Smooth muscle cell of the brain vasculature (primary cell): ENCODE measurements around the gene EYS.
"Not testable (repeated sequence)": the region's sequence is repeated elsewhere in the genome, so short reads cannot be mapped to it uniquely, and the experiment has no call there.

ENCODE experiments used
- DNase-seq: peaks from one replicate; pipeline ENCODE4 v3.0.0-alpha.2; 2012; ENCODE audit warnings: low read depth, low spot score

The EYS gene

GRCh38 chr6:65452333-65452732 lies 254.7 kb downstream of the EYS start:
- DNase-seq = no peak

- DNase-seq = no peak
These were observed 256.6 kb downstream of the EYS start for GRCh38 chr6:65450451-65450850.

- DNase-seq = no peak
These were observed 257.1 kb downstream of the EYS start for GRCh38 chr6:65449926-65450325.

DNA sequence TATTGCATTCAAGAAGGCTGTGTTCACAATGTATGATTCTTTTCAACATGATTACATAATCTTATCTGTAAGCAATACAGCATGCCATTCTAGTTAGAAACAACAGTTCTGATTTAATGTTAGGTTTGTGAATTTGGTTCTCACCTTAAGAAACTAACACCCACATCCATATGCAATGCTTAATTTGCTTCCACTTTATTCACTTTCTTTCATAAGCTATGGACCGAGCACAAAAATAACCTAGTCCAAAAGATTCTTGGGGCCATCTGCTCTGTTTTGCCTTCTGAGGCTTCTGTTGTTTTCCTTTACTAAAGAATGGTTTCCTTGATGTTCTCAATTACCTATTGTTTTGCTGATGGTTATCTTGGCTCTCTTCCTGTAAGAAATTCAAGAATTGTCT lies 258.2 kb downstream of the EYS start:
- DNase-seq = no peak

- no peak for DNase-seq
These were observed 270.7 kb downstream of the EYS start for GRCh38 chr6:65436281-65436680.

- no peak for DNase-seq
These were observed 290.4 kb downstream of the EYS start for GRCh38 chr6:65416621-65417020.

GRCh38 chr6:65410309-65410708 lies 296.7 kb downstream of the EYS start:
- DNase-seq = no peak

DNA sequence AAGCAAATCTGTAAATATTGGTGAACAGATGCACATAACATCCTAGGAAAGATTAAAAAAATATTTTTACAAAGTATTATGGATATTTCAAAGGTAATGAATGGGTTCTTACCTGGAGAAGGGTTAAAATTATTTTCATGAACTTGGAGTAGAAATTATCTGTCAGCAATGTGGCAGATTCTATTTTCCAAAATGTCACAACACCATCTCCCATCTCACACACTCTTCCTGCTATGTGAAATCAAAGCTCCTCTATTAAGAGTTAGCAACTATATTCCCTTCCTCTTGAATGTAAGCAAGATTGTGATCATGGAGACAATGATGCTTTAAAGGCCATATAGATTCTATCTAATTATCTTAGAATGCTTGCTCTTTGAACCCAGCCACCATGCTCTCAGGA lies 304.5 kb downstream of the EYS start:
- DNase-seq = no peak

DNA sequence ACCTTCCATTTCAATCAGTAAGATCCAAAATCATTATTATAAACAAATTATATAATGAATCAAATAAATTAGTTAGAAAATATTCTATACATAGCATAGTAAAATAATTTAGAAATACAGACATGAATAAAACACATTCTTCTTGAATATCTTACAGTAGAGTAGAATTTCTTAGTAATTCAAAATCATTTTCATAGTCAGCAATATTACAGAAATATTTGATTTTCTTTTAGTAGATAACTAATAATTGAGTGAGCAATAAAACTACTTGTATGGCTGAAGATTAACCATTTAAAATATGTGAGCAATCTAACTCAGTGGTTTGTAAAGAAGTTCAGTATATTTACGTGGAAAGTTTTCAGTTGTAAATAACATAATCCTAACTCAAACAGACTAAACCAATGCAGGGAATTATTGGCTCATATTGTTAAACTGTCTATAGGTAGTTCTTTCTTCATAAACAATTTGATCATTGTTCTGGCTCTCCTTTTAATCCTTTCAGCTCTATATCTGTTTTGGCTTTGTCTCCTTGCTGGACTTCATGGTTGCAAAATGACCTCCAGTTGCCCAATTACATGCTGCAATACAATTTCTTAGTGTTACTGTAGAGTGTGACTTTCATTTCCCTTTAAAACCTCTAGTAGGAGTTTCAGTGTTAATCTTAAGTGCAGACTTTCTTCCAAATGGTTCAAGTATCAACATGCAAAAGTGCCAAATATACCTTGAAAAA lies 307.5 kb downstream of the EYS start:
- no peak for DNase-seq

GRCh38 chr6:65398851-65399250 lies 308.2 kb downstream of the EYS start:
- DNase-seq = no peak

DNA sequence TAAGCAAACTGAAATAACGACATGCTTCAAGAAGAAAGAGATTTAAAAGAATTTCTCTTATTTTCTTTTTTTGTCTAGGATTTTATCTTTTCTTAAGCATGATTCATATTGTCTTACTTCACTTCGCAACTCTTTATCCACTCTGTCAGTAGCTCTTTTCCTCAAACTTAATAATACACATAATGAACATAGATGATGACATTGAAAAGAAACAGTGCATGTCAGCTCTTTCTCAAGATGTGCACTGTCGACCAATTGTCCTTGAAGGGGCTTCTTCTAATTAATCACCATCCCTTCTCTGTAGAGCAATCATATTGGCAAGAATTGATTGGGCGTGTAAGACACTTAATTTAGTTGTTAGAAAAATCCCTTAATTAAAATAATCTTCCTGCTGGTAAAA lies 356.5 kb downstream of the EYS start:
- no peak for DNase-seq

DNA sequence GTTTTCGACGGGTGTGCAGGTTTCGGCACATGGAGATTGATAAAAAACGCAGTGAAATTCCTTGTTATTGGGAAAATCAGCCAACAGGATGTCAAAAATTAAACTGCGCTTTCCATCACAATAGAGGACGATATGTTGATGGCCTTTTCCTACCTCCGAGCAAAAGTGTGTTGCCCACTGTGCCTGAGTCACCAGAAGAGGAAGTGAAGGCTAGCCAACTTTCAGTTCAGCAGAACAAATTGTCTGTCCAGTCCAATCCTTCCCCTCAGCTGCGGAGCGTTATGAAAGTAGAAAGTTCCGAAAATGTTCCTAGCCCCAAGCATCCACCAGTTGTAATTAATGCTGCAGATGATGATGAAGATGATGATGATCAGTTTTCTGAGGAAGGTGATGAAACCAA lies 404.4 kb downstream of the EYS start:
- not testable (repeated sequence) for DNase-seq

GRCh38 chr6:65299236-65299635 lies 407.8 kb downstream of the EYS start:
- no peak for DNase-seq

DNA sequence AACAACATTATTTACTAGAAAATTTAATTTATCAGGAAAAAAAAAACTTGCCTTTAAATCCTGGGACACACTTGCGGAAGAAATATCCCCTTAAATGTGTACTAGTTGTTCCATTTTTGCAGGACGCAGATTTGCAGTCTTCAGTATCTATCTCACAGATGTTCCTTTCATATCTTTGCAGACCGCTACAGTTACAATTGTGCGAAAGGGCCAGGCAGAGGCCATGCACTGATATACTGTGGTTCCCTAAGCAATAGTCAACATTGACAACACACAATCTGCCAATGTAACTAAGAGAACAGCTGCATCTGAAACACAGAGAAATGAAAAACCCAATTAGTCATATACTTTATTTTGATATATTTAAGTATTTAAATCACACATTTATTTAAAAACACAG lies 411.2 kb downstream of the EYS start:
- DNase-seq = no peak

DNA sequence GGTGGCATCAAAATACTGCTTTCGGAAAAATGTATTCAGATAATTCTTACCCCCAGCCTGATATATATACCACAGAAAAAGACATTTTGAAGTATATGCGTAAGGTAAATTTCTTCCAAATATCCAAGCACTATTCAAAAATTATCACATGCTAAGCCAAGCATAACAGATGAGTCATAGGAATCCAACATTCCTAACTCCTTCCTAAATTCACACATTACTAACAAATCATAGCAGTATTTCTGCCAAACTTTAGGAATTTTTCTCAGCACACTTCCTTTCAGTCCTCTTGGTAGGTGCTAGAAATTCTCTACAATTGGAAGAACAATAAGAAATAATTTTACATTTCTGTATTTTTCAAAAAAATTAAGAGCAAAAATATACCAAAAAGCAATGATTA lies 417.5 kb downstream of the EYS start:
- DNase-seq = no peak

DNA sequence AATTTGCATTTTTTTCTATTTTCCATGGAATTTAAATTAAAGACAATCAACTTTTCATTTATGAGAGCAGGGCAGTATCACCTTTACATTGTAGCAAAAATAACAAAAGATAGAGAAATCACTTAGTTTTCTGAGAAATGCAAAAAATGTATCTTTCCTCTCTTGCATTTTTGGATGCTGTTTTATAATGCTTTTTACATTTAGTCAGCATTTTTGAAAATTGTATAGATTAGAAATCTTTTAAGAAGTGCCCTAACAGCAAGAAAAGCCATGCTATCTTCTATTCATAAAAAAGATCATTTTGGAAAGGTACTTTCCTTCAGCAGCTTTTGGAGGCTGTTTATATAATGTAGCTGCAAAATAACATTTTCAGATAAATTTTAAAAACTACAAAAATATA lies 421.8 kb downstream of the EYS start:
- no peak for DNase-seq

DNA sequence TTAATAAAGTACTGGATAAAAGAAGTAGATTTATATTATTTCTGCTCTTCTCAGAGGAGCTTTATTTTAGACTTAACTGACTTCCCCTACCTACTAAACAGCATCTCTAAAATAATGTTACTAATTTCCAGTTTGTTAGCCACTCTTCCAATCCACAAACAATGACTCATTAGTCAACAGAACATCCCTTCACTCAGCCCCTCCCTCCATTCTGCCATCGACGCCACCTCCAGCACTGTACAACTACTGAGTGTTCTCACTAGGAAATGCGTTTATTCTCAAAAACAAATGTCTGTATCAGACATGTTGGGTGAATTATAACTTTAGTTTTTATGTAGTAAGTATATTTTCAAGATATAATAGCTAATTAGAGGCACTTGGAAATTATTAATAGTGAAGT lies 427.0 kb downstream of the EYS start:
- DNase-seq = no peak

GRCh38 chr6:65262241-65262640 lies 444.8 kb downstream of the EYS start:
- no peak for DNase-seq

DNA sequence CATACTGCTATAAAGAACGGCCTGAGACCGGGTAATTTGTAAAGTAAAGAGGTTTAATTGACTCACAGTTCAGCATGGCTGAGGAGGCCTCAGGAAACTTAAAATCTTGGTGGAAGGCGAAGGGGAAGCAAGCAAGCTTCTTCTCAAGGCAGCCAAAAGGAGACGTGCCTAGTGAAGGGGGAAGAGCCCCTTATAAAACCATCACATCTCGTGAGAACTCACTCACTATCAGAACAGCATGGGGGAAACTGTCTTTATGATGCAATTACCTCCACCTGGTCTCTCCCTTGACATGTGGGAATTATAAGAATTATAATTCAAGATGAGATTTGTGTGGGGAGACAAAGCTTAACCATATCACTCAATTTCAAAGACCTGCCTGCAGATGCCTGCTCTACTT lies 447.0 kb downstream of the EYS start:
- DNase-seq = no peak

DNA sequence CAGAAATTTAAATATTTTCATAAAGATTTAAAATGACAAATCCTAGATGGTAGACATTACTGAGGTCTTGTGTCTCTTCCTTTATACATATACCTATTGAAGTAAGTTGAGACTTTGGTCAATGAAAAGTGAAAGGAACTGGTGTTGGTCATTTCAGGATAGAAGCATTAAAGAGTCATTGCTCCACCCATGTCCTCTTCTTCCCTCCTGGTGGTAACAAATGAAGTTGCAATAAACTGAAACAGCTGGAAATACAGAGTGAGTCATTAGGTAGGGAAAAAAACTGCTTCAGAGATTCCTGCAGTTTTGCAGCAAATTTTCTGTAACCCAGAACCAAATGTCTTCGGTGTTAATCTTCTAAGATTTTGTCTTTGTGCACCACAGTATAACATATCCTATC lies 448.0 kb downstream of the EYS start:
- no peak for DNase-seq

DNA sequence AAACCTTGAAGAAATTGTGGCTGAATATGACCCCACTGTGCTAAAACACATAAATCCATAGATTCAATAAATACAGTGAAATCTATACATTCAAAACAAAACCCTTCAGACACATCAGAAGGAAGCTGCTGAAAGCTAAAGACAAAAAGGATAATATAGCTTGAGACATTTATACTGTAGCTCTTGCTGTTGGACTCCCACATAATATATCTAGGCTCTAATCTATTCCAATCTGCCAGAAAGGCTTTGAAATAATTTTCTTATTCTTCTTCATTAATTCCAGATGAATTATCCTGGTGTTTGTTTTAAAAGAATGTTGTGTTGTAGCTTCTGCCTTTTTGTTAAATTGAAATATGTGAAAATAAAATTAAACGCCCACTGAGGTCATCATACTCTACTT lies 454.0 kb downstream of the EYS start:
- DNase-seq = no peak

- DNase-seq = no peak
These were observed 458.9 kb downstream of the EYS start for GRCh38 chr6:65248101-65248610.

DNA sequence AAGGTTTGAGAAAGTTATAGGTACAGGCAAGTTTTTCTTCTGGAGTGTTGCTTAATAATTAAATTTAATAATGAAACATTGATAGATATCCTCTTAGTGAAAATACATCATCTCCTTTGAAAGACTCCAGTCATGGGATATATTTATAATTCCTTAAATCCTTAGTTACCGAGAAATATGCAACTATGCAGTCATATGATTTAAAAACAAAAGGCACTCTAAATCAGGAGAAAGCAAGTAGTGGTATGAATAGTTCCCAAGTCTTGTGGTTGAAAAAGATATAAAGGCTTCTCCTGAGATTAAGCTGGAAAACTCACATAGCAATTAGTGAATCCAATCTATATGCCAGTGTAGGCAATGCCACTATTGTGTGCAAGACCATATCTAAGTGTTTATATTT lies 475.4 kb downstream of the EYS start:
- no peak for DNase-seq

DNA sequence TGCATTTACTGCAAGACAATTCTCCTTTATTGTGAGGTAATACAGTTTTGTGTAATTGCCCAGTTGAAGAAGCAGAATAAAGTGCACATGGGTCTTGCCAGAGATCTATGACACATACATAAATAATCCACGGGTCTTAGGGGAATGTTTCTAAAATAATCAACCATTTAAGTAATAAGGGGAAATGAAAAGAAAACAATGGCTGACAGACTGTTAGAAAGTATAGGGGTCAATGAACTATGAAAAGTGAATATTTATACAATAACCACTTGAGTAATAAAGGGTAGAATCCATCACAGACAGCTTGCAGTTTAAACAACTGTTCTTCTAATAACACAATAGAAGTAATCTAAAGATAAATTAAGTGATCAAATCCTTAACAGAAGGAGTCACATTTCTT lies 477.2 kb downstream of the EYS start:
- no peak for DNase-seq
